ENCODE data around the gene RBX1. TPM values are rescaled to one million over a fixed set of nuclear protein-coding genes. Genes with fewer than 3 reads are reported as not detected.

The RBX1 gene
- total and polyA plus RNA-seq, 7 experiments from 2014 or later, result 28.9 to 171 (median 34.3) TPM

DNA sequence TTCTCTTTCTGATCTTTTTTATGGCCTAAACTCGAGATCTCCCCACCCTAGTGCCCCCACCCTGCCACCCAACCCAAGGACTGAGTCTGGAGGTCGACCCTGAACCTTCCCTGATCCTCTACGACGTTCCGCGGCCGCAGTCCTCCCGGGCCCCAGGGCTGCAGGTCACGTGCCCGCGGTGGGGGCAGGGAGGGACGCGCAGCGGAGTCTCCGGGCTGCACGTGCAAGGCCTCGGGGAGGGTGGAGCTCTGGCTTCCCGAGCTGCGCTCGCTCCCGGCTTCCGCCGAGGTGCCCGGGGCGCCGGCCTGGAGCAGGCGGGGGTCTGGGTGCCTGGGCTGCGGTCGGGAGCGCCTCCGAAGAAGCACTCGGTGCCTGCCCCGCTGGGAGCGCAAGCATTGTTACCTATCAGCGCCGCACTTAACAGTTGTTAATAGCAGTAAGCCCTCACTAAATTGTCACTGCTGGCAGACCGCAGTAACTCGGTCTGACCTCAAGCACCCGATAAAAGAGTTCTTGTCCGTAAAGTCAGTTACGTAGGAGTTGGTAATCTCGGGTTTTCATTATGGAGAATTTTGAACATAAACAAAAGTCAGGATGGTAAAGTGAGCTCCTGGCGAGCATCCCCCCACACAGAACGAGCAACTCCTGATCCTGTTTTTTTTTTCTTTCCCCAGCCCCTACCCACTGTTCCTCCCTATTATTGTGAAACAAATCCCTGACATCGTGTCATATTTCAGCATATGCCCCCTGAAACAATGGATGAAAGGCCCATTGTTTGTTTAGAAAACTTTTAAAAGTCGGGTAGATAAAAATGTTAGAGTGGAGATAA, 71.5 kb downstream of the RBX1 start:
- Mint-ChIP-seq H3K27ac (peak overlapping the region; percentile 74 to 91 (median 88)), H3K4me3 (peak overlapping the region; percentile 75 to 91 (median 84)), H3K9me3 (peaks cover 0 to 1% (median 0%) of the 10 kb centered on the region in 11 donors), H3K4me1 (peaks cover 12 to 23% (median 21%) of the 10 kb centered on the region in 7 donors), H3K36me3 (peaks cover 0 to 3% (median 0%) of the 10 kb centered on the region in 5 donors), H3K27me3 (peaks cover 0 to 14% (median 0%) of the 10 kb centered on the region in 5 donors)
- Histone ChIP-seq H3K27me3 (ENCODE audit: control insufficient read depth in 2 of 2, insufficient read depth in 2 of 2, low read length in 2 of 2) (no peaks in the 10 kb centered on the region), H3K9me3 (ENCODE audit: control insufficient read depth in 2 of 3, low read length in 3 of 3) (no peaks in the 10 kb centered on the region), H3K4me1 (ENCODE audit: control insufficient read depth in 2 of 2, insufficient read depth in 2 of 2, low read length in 2 of 2) (peaks cover 12 to 13% of the 10 kb centered on the region in 2 donors), H3K27ac (ENCODE audit: low read depth, low read length) (peak overlapping the region; percentile 82), H3K36me3 (ENCODE audit: control insufficient read depth in 2 of 3, insufficient read depth in 3 of 3, low read length in 3 of 3) (no peaks in the 10 kb centered on the region), H3K4me3 (ENCODE audit: low read length) (peak overlapping the region; percentile 57)
- ChIA-PET POLR2A (interaction anchor here (0.6 to 3.3 kb wide), 11 partner anchors 8 to 1422 kb away, joined by 3 to 43 read pairs (median 4); partner anchors contain the start of genes EP300 and RBX1), CTCF (interaction anchor here (1.5 kb wide), 2 partner anchors 9 to 100 kb away, joined by 4 read pairs; no protein-coding TSS in a partner anchor)
- ATAC-seq, result peak; percentile 89
- intact Hi-C loops (cut with micrococcal nuclease), result loop anchor here (1.0 to 2.0 kb wide), 4 partner anchors 69 to 175 kb away; partner anchors contain the start of genes RBX1 (in 2 of the 2), ST13 (in 1 of the 2) and XPNPEP3 (in 1 of the 2)
- DNase-seq, result peak; percentile 69 to 83 (median 74)

Other genes starting within 250 kb of the RBX1 start
- gene SLC25A17, start 132.0 kb upstream of the RBX1 start, total RNA-seq, result 10 to 100 TPM in 3 of 5 experiments, 1 to 10 TPM in 2; 6.8 to 22.1 (median 13.1) TPM
- gene SLC25A17, start 132.0 kb upstream of the RBX1 start, polyA plus RNA-seq, result 10 to 100 TPM; 16.8 to 24.9 TPM
- gene ST13, start 94.7 kb upstream of the RBX1 start, total RNA-seq, result 100 to 1,000 TPM; 126 to 247 (median 185) TPM
- 100 to 1,000 TPM; 222 to 305 TPM for gene ST13, start 94.7 kb upstream of the RBX1 start, polyA plus RNA-seq
- 10 to 100 TPM; 14.4 to 21.8 (median 19.0) TPM for gene XPNPEP3, start 94.2 kb upstream of the RBX1 start, total RNA-seq
- gene XPNPEP3, start 94.2 kb upstream of the RBX1 start, polyA plus RNA-seq, result 10 to 100 TPM; 16.2 to 17.8 TPM
- gene DNAJB7, start 89.3 kb upstream of the RBX1 start, total RNA-seq, result not detected
- under 1 TPM; 0.10 to 0.15 TPM for gene DNAJB7, start 89.3 kb upstream of the RBX1 start, polyA plus RNA-seq
- 100 to 1,000 TPM in 4 of 5 experiments, 10 to 100 TPM in 1; 89.3 to 155 (median 117) TPM for gene EP300, start 141.2 kb downstream of the RBX1 start, total RNA-seq
- 10 to 100 TPM; 13.3 to 19.5 TPM for gene EP300, start 141.2 kb downstream of the RBX1 start, polyA plus RNA-seq